HEK293 (cell line): Measurements from ENCODE around the gene OR51A4.

Experiments used
- CTCF ChIA-PET: fragments of 350-600 bp; formaldehyde crosslinking; extraction: SDS; loops from one replicate; lab custom pipeline; 2021; ENCODE audit warnings: antibody characterized with exemption; lab: Yijun Ruan, JAX
- POLR2A ChIA-PET: fragments of 300-600 bp; formaldehyde crosslinking; extraction: SDS; loops from one replicate; lab custom pipeline; 2020; ENCODE audit warnings: antibody characterized with exemption, inconsistent platforms; lab: Yijun Ruan, JAX
- H3K27ac ChIP-seq: fragments of 200-500 bp; sonication (Bioruptor generic); 2 replicates; pipeline ENCODE4 v1.5.1; 2014; ENCODE audit warnings: low read depth, low read length, control low read depth, inconsistent platforms; ENCODE audit errors: extremely low read depth
- H3K36me3 ChIP-seq, 2 experiments: fragments of 200-500 bp in 1 of 2; sonication (Bioruptor generic) in 1 of 2; 1 replicate in 1 of 2; 2 replicates in 1 of 2; pipeline ENCODE4 v1.5.1; 2014 to 2017; ENCODE audit warnings: inconsistent platforms in 2 of 2, low read length in 2 of 2; ENCODE audit not compliant: control insufficient read depth in 2 of 2, insufficient read depth in 1 of 2
- H3K4me1 ChIP-seq: fragments of 200-500 bp; sonication (Bioruptor generic); 2 replicates; pipeline ENCODE4 v1.5.1; 2014; ENCODE audit warnings: mild to moderate bottlenecking, low read length, inconsistent platforms; ENCODE audit not compliant: control insufficient read depth, insufficient read depth
- H3K4me3 ChIP-seq: 2 replicates; pipeline ENCODE4 v1.5.1; 2011; ENCODE audit warnings: low read depth, mild to moderate bottlenecking, control low read depth, low read length, moderate library complexity
- H3K9me3 ChIP-seq: fragments of 200-500 bp; sonication (Bioruptor generic); 2 replicates; pipeline ENCODE4 v1.5.1; 2014; ENCODE audit warnings: low read depth, low read length, inconsistent platforms; ENCODE audit not compliant: control insufficient read depth, insufficient read depth
- ATF2 ChIP-seq: fragments of 450-650 bp; formaldehyde crosslinking; IDR thresholded peaks from 2 replicates; pipeline ENCODE4 v1.5.1; 2016; ENCODE audit warnings: missing biosample characterization, missing genetic modification characterization, low read depth
- GLI2 ChIP-seq: fragments of 450-650 bp; formaldehyde crosslinking; IDR thresholded peaks from 2 replicates; pipeline ENCODE4; 2017; ENCODE audit warnings: missing biosample characterization, missing genetic modification characterization, low read depth, borderline replicate concordance
- KLF10 ChIP-seq: fragments of 450-650 bp; IDR thresholded peaks from 2 replicates; pipeline ENCODE4 v1.5.1; 2018; ENCODE audit warnings: missing biosample characterization, mild to moderate bottlenecking, missing genetic modification characterization
- KLF9 ChIP-seq: fragments of 450-650 bp; formaldehyde crosslinking; IDR thresholded peaks from 2 replicates; pipeline ENCODE4 v1.5.1; 2016; ENCODE audit warnings: missing biosample characterization, missing genetic modification characterization, low read depth
- PBX3 ChIP-seq: sonication (generic); formaldehyde crosslinking; IDR thresholded peaks from 2 replicates; pipeline ENCODE4 v1.8.1; 2022; ENCODE audit warnings: mild to moderate bottlenecking, moderate library complexity, missing genetic modification reagents
- REPIN1 ChIP-seq: fragments of 450-650 bp; formaldehyde crosslinking; IDR thresholded peaks from 2 replicates; pipeline ENCODE4 v1.5.1; 2017; ENCODE audit warnings: missing biosample characterization, missing genetic modification characterization, low read depth
- SETDB1 ChIP-seq: IDR thresholded peaks from one replicate; pipeline ENCODE4 v1.6.1; 2017; ENCODE audit warnings: mild to moderate bottlenecking, low read length, moderate library complexity, mixed read lengths; ENCODE audit not compliant: insufficient read length
- ZBTB26 ChIP-seq: fragments of 450-650 bp; formaldehyde crosslinking; optimal IDR thresholded peaks from 2 replicates; pipeline ENCODE3; 2016; ENCODE audit warnings: missing biosample characterization, mild to moderate bottlenecking, missing genetic modification characterization
- ZBTB8A ChIP-seq: fragments of 450-650 bp; formaldehyde crosslinking; IDR thresholded peaks from 2 replicates; pipeline ENCODE4 v1.5.1; 2016; ENCODE audit warnings: missing biosample characterization, missing genetic modification characterization
- ZFP3 ChIP-seq: fragments of 450-650 bp; formaldehyde crosslinking; IDR thresholded peaks from 2 replicates; pipeline ENCODE4 v1.5.1; 2016; ENCODE audit warnings: low read depth, missing biosample characterization, missing genetic modification characterization
- ZNF10 ChIP-seq: fragments of 450-650 bp; formaldehyde crosslinking; IDR thresholded peaks from 2 replicates; pipeline ENCODE4 v1.5.1; 2017; ENCODE audit warnings: missing biosample characterization, missing genetic modification characterization
- ZNF114 ChIP-seq: fragments of 450-650 bp; formaldehyde crosslinking; IDR thresholded peaks from 2 replicates; pipeline ENCODE4 v1.5.0; 2017; ENCODE audit warnings: missing biosample characterization, missing genetic modification characterization
- ZNF138 ChIP-seq: fragments of 450-650 bp; formaldehyde crosslinking; IDR thresholded peaks from 2 replicates; pipeline ENCODE4 v1.5.1; 2016; ENCODE audit warnings: missing biosample characterization, missing genetic modification characterization, borderline replicate concordance
- ZNF146 ChIP-seq: fragments of 450-650 bp; formaldehyde crosslinking; IDR thresholded peaks from 2 replicates; pipeline ENCODE4 v1.5.1; 2016; ENCODE audit warnings: missing biosample characterization, missing genetic modification characterization
- ZNF174 ChIP-seq: fragments of 450-650 bp; formaldehyde crosslinking; IDR thresholded peaks from 2 replicates; pipeline ENCODE4 v1.5.0; 2017; ENCODE audit warnings: missing biosample characterization, mild to moderate bottlenecking, missing genetic modification characterization
- ZNF184 ChIP-seq: fragments of 450-650 bp; IDR thresholded peaks from 2 replicates; pipeline ENCODE4 v1.5.1; 2018; ENCODE audit warnings: missing biosample characterization, mild to moderate bottlenecking, missing genetic modification characterization
- ZNF302 ChIP-seq: fragments of 450-650 bp; formaldehyde crosslinking; IDR thresholded peaks from 2 replicates; pipeline ENCODE4 v1.5.1; 2016; ENCODE audit warnings: missing biosample characterization, missing genetic modification characterization, low read depth
- ZNF324 ChIP-seq: fragments of 450-650 bp; formaldehyde crosslinking; IDR thresholded peaks from 2 replicates; pipeline ENCODE4 v1.5.1; 2016; ENCODE audit warnings: missing biosample characterization, missing genetic modification characterization
- ZNF341 ChIP-seq: fragments of 450-650 bp; formaldehyde crosslinking; IDR thresholded peaks from 2 replicates; pipeline ENCODE4; 2016; ENCODE audit warnings: low read depth, missing biosample characterization, missing genetic modification characterization
- ZNF362 ChIP-seq: fragments of 450-650 bp; formaldehyde crosslinking; IDR thresholded peaks from 2 replicates; pipeline ENCODE4 v1.5.1; 2016; ENCODE audit warnings: missing biosample characterization, missing genetic modification characterization
- ZNF366 ChIP-seq: fragments of 450-650 bp; formaldehyde crosslinking; conservative IDR thresholded peaks from 2 replicates; pipeline ENCODE4 v1.5.1; 2016; ENCODE audit warnings: missing biosample characterization, missing genetic modification characterization
- ZNF426 ChIP-seq: fragments of 450-650 bp; formaldehyde crosslinking; IDR thresholded peaks from 2 replicates; pipeline ENCODE4 v1.5.1; 2017; ENCODE audit warnings: missing biosample characterization, missing genetic modification characterization, mild to moderate bottlenecking, inconsistent platforms, moderate library complexity
- ZNF473 ChIP-seq: fragments of 450-650 bp; formaldehyde crosslinking; IDR thresholded peaks from 2 replicates; pipeline ENCODE4 v1.5.1; 2017; ENCODE audit warnings: missing biosample characterization, missing genetic modification characterization
- ZNF529 ChIP-seq: fragments of 450-650 bp; formaldehyde crosslinking; IDR thresholded peaks from 2 replicates; pipeline ENCODE4 v1.5.1; 2017; ENCODE audit warnings: missing genetic modification characterization, missing biosample characterization; ENCODE audit not compliant: insufficient replicate concordance
- ZNF629 ChIP-seq: fragments of 450-650 bp; formaldehyde crosslinking; IDR thresholded peaks from 2 replicates; pipeline ENCODE4 v1.5.1; 2017; ENCODE audit warnings: missing biosample characterization, missing genetic modification characterization
- ZNF670 ChIP-seq: fragments of 450-650 bp; formaldehyde crosslinking; IDR thresholded peaks from 2 replicates; pipeline ENCODE4 v1.5.1; 2016; ENCODE audit warnings: missing biosample characterization, missing genetic modification characterization, low read depth
- ZNF792 ChIP-seq: fragments of 450-650 bp; formaldehyde crosslinking; IDR thresholded peaks from 2 replicates; pipeline ENCODE4 v1.5.1; 2016; ENCODE audit warnings: missing biosample characterization, missing genetic modification characterization
- ZNF843 ChIP-seq: fragments of 450-650 bp; formaldehyde crosslinking; IDR thresholded peaks from 2 replicates; pipeline ENCODE4 v1.5.1; 2016; ENCODE audit warnings: missing biosample characterization, missing genetic modification characterization

Gene OR51A4

GRCh38 chr11:4991060-4991459, 43.7 kb upstream of the OR51A4 start:
- Histone ChIP-seq H3K36me3 (no peaks in the 10 kb centered on the region), H3K27ac (no peak overlapping the region), H3K4me1 (no peaks in the 10 kb centered on the region), H3K9me3 (no peaks in the 10 kb centered on the region), H3K4me3 (no peak overlapping the region)
- ChIA-PET POLR2A (no interaction called here), CTCF (interaction anchor here (2.2 kb wide), 1 partner anchor 354 kb away, joined by 9 read pairs; the partner anchor contains the start of gene OR51D1)
- TF ChIP-seq ZNF341 (tag by site-specific recombination) = no peak
- TF ChIP-seq ZNF629 = no peak
- no peak for TF ChIP-seq ZFP3
- TF ChIP-seq ZNF324 (tag by site-specific recombination) = no peak
- no peak for TF ChIP-seq KLF10 (tag by site-specific recombination)
- no peak for TF ChIP-seq ZNF114 (tag by site-specific recombination)
- no peak for TF ChIP-seq ZNF529 (tag by site-specific recombination)

- no peak for TF ChIP-seq KLF9 (tag by site-specific recombination)
- TF ChIP-seq ZNF670 (tag by site-specific recombination) = no peak
- no peak for TF ChIP-seq ZNF366 (tag by site-specific recombination)
- no peak for TF ChIP-seq ZNF174
- TF ChIP-seq ZBTB8A (tag by site-specific recombination) = no peak
- no peak for TF ChIP-seq ZNF473 (tag by site-specific recombination)
- TF ChIP-seq ZNF10 (tag by site-specific recombination) = no peak
- TF ChIP-seq PBX3 (CRISPR knock-in tag) = no peak
- no peak for TF ChIP-seq ZNF362 (tag by site-specific recombination)
- TF ChIP-seq ZNF426 (tag by site-specific recombination) = no peak
- no peak for TF ChIP-seq ZNF302
- no peak for TF ChIP-seq ZNF843 (tag by site-specific recombination)
- H3K27ac ChIP-seq = no peak overlapping the region
- ChIA-PET CTCF (no interaction called here), POLR2A (no interaction called here)
- H3K9me3 ChIP-seq = no peaks in the 10 kb centered on the region
- H3K4me1 ChIP-seq = no peaks in the 10 kb centered on the region
- no peak overlapping the region for H3K4me3 ChIP-seq
- no peaks in the 10 kb centered on the region for H3K36me3 ChIP-seq
These were observed 36.4 kb upstream of the OR51A4 start for GRCh38 chr11:4983841-4984240.

- no peaks in the 10 kb centered on the region for H3K9me3 ChIP-seq
- H3K4me3 ChIP-seq = no peak overlapping the region
- no peaks in the 10 kb centered on the region for H3K36me3 ChIP-seq
- POLR2A ChIA-PET = no interaction called here
- CTCF ChIA-PET = interaction anchor here (0.7 kb wide), 1 partner anchor 346 kb away, joined by 3 read pairs; the partner anchor contains the start of gene OR51D1
- no peak overlapping the region for H3K27ac ChIP-seq
- H3K4me1 ChIP-seq = no peaks in the 10 kb centered on the region
- TF ChIP-seq ZNF324 (tag by site-specific recombination) (no peak), ZBTB26 (tag by site-specific recombination) (no peak), SETDB1 (no peak), ZNF792 (tag by site-specific recombination) (no peak), ZNF146 (tag by site-specific recombination) (no peak), ZNF10 (tag by site-specific recombination) (no peak), ZBTB8A (tag by site-specific recombination) (no peak), ZNF184 (no peak), ZNF138 (no peak), GLI2 (tag by site-specific recombination) (no peak), ATF2 (tag by site-specific recombination) (no peak), REPIN1 (tag by site-specific recombination) (no peak)
These were observed 35.3 kb upstream of the OR51A4 start for GRCh38 chr11:4982678-4983077.
